Keratinocyte (primary cell): ENCODE results near the gene DEPDC5.

Experiments used
- CTCF ChIP-seq, 3 experiments: IDR thresholded peaks in 1 of 3; conservative IDR thresholded peaks in 1 of 3; optimal IDR thresholded peaks in 1 of 3; 2 replicates in 2 of 3; 3 replicates in 1 of 3; pipeline versions ENCODE3 to v1.5.1; 2011; ENCODE audit warnings: low read length in 3 of 3, mild to moderate bottlenecking in 3 of 3, moderate library complexity in 2 of 3, control low read depth in 1 of 3, inconsistent platforms in 1 of 3; ENCODE audit not compliant: insufficient read depth in 2 of 3; ENCODE audit errors: extremely low read depth in 1 of 3
- EZH2 ChIP-seq: IDR thresholded peaks from one replicate; pipeline ENCODE4 v1.6.1; 2012; ENCODE audit warnings: inconsistent platforms, mild to moderate bottlenecking, low read length, moderate library complexity

- TF ChIP-seq CTCF (optimal IDR thresholded peaks at IDR 0.05 in 1 of 3, IDR thresholded peaks at IDR 0.05 in 1 of 3, conservative IDR thresholded peaks at IDR 0.05 in 1 of 3; ENCODE audit: extremely low read depth in 1 of 3, insufficient read depth in 2 of 3, low read length in 3 of 3) (no peak), EZH2 (no peak)
Observed at GRCh38 chr22:31940506-31940905, 186.7 kb downstream of the DEPDC5 start.
